Skeletal muscle tissue (tissue), 4 donors: ENCODE results near the gene SYNGAP1. TPM values are rescaled to one million over a fixed set of nuclear protein-coding genes. Genes with fewer than 3 reads are reported as not detected.

Experiments used
- H3K27ac ChIP-seq: one replicate; pipeline ENCODE4 v1.7.0; 2013; ENCODE audit warnings: mild to moderate bottlenecking, low read depth, low read length, inconsistent platforms
- H3K27me3 ChIP-seq, 3 donors: one replicate each; pipeline ENCODE4 v1.7.0; 2013; ENCODE audit warnings: low read length in 3 of 3; ENCODE audit not compliant: control insufficient read depth in 3 of 3, insufficient read depth in 3 of 3
- H3K36me3 ChIP-seq, 3 donors: one replicate each; pipeline ENCODE4 v1.7.0; 2013; ENCODE audit warnings: low read length in 3 of 3; ENCODE audit not compliant: control insufficient read depth in 3 of 3, insufficient read depth in 3 of 3
- H3K4me1 ChIP-seq, 3 donors: one replicate each; pipeline ENCODE4 v1.7.0; 2013; ENCODE audit warnings: low read length in 3 of 3, mild to moderate bottlenecking in 3 of 3; ENCODE audit not compliant: control insufficient read depth in 3 of 3, insufficient read depth in 3 of 3
- H3K4me3 ChIP-seq, 3 donors: one replicate each; pipeline ENCODE4 v1.7.0; 2013; ENCODE audit warnings: low read length in 3 of 3
- H3K9ac ChIP-seq, 3 donors: one replicate each; pipeline ENCODE4 v1.7.0; 2013; ENCODE audit warnings: low read length in 3 of 3, mild to moderate bottlenecking in 3 of 3, moderate library complexity in 2 of 3, low read depth in 1 of 3
- H3K9me3 ChIP-seq, 3 donors: one replicate each; pipeline ENCODE4 v1.7.0; 2013; ENCODE audit warnings: low read length in 3 of 3; ENCODE audit not compliant: control insufficient read depth in 3 of 3
- total RNA-seq: library from RNA; depleted of rRNA; stranded (reverse); fragments of >200 nt; gene quantifications from one replicate; pipeline ENCODE4 v1.2.3, GENCODE V29; 2014
- donor health status: Osteomylitis.

SYNGAP1 gene
- total RNA-seq, 1 donor from 2014 or later: 1.6 TPM

- Histone ChIP-seq H3K36me3 (peaks cover 2 to 12% (median 3%) of the 10 kb centered on the region in 3 donors), H3K9ac (no peak overlapping the region), H3K4me1 (no peaks in the 10 kb centered on the region), H3K9me3 (no peaks in the 10 kb centered on the region), H3K27ac (no peak overlapping the region), H3K27me3 (no peaks in the 10 kb centered on the region), H3K4me3 (no peak overlapping the region)
These were observed 26.5 kb downstream of the SYNGAP1 start for GRCh38 chr6:33446356-33446755.

GRCh38 chr6:33450434-33450833, 30.6 kb downstream of the SYNGAP1 start:
- H3K36me3 ChIP-seq: peaks cover under 1 to 11% (median 2%) of the 10 kb centered on the region in 3 donors
- H3K27me3 ChIP-seq: no peaks in the 10 kb centered on the region
- no peak overlapping the region for H3K4me3 ChIP-seq
- no peaks in the 10 kb centered on the region for H3K9me3 ChIP-seq
- no peak overlapping the region for H3K27ac ChIP-seq
- H3K9ac ChIP-seq: no peak overlapping the region
- H3K4me1 ChIP-seq: peaks cover 11 to 13% (median 12%) of the 10 kb centered on the region in 3 donors

- H3K36me3 ChIP-seq: peaks cover 10 to 17% (median 13%) of the 10 kb centered on the region in 3 donors
- no peak overlapping the region for H3K27ac ChIP-seq
- no peak overlapping the region for H3K9ac ChIP-seq
- no peak overlapping the region for H3K4me3 ChIP-seq
- H3K4me1 ChIP-seq: peaks cover 11 to 19% (median 12%) of the 10 kb centered on the region in 3 donors
- no peaks in the 10 kb centered on the region for H3K9me3 ChIP-seq
- H3K27me3 ChIP-seq: no peaks in the 10 kb centered on the region
These were observed 31.7 kb downstream of the SYNGAP1 start for GRCh38 chr6:33451606-33452005.

- H3K4me3 ChIP-seq: no peak overlapping the region
- H3K27ac ChIP-seq: no peak overlapping the region
- H3K4me1 ChIP-seq: peaks cover 11 to 19% (median 12%) of the 10 kb centered on the region in 3 donors
- no peaks in the 10 kb centered on the region for H3K9me3 ChIP-seq
- peaks cover 10 to 20% (median 15%) of the 10 kb centered on the region in 3 donors for H3K36me3 ChIP-seq
- H3K27me3 ChIP-seq: no peaks in the 10 kb centered on the region
- no peak overlapping the region for H3K9ac ChIP-seq
These were observed 32.6 kb downstream of the SYNGAP1 start for GRCh38 chr6:33452496-33452895.

GRCh38 chr6:33453393-33454008, 33.6 kb downstream of the SYNGAP1 start:
- H3K9me3 ChIP-seq: no peaks in the 10 kb centered on the region
- peaks cover 11 to 19% (median 12%) of the 10 kb centered on the region in 3 donors for H3K4me1 ChIP-seq
- H3K4me3 ChIP-seq: peak overlapping the region; percentile 92 to 96 (median 93)
- H3K9ac ChIP-seq: peak overlapping the region; percentile 92 to 94 (median 93)
- H3K27ac ChIP-seq: peak overlapping the region; percentile 50
- H3K36me3 ChIP-seq: peaks cover 10 to 20% (median 10%) of the 10 kb centered on the region in 3 donors
- H3K27me3 ChIP-seq: no peaks in the 10 kb centered on the region

GRCh38 chr6:33454009-33454946, 34.4 kb downstream of the SYNGAP1 start, which contains the start of gene ZBTB9:
ZBTB9 (plus strand) TSS chr6:33454576; CDS start chr6:33455101, 525 bp downstream.
- Histone ChIP-seq H3K9me3 (no peaks in the 10 kb centered on the region), H3K4me1 (peaks cover 11 to 19% (median 12%) of the 10 kb centered on the region in 3 donors), H3K4me3 (peak within 1 kb of the TSS; percentile 92 to 96 (median 93)), H3K9ac (peak within 1 kb of the TSS; percentile 92 to 94 (median 93)), H3K27me3 (no peaks in the 10 kb centered on the region), H3K27ac (peak within 1 kb of the TSS; percentile 50), H3K36me3 (peaks cover 10 to 20% (median 10%) of the 10 kb centered on the region in 3 donors)

- peak overlapping the region; percentile 50 for H3K27ac ChIP-seq
These were observed 35.2 kb downstream of the SYNGAP1 start for GRCh38 chr6:33455051-33455450.

GRCh38 chr6:33456156-33456555, 36.3 kb downstream of the SYNGAP1 start:
- Histone ChIP-seq H3K27ac (no peak overlapping the region), H3K4me1 (peaks cover 11 to 19% (median 12%) of the 10 kb centered on the region in 3 donors), H3K9me3 (no peaks in the 10 kb centered on the region), H3K36me3 (peaks cover 10 to 20% (median 10%) of the 10 kb centered on the region in 3 donors), H3K9ac (no peak overlapping the region), H3K4me3 (no peak overlapping the region), H3K27me3 (no peaks in the 10 kb centered on the region)

More at GRCh38 chr6:33455051-33455450, 35.2 kb downstream of the SYNGAP1 start:
- no peaks in the 10 kb centered on the region for H3K9me3 ChIP-seq
- peaks cover 10 to 20% (median 10%) of the 10 kb centered on the region in 3 donors for H3K36me3 ChIP-seq
- H3K9ac ChIP-seq: peak overlapping the region; percentile 69 to 93 (median 71)
- H3K4me3 ChIP-seq: peak overlapping the region; percentile 92 to 96 (median 93)
- peaks cover 11 to 19% (median 12%) of the 10 kb centered on the region in 3 donors for H3K4me1 ChIP-seq
- H3K27me3 ChIP-seq: no peaks in the 10 kb centered on the region

- H3K4me3 ChIP-seq: no peak overlapping the region
- H3K9me3 ChIP-seq: no peaks in the 10 kb centered on the region
- no peak overlapping the region for H3K27ac ChIP-seq
- H3K9ac ChIP-seq: no peak overlapping the region
- H3K4me1 ChIP-seq: peaks cover 8 to 19% (median 10%) of the 10 kb centered on the region in 3 donors
- peaks cover 10 to 20% (median 10%) of the 10 kb centered on the region in 3 donors for H3K36me3 ChIP-seq
- H3K27me3 ChIP-seq: no peaks in the 10 kb centered on the region
These were observed 38.8 kb downstream of the SYNGAP1 start for GRCh38 chr6:33458676-33459075.
